ENCODE data around the gene MAGI1.

Gene MAGI1

GRCh38 chr3:65342084-65342683 is 696.5 kb downstream of the MAGI1 start:
- TF ChIP-seq EZH2phosphoT487 (IDR thresholded peaks at IDR 0.05; ENCODE audit: borderline replicate concordance) = no peak
- TF ChIP-seq, protein P1, sequence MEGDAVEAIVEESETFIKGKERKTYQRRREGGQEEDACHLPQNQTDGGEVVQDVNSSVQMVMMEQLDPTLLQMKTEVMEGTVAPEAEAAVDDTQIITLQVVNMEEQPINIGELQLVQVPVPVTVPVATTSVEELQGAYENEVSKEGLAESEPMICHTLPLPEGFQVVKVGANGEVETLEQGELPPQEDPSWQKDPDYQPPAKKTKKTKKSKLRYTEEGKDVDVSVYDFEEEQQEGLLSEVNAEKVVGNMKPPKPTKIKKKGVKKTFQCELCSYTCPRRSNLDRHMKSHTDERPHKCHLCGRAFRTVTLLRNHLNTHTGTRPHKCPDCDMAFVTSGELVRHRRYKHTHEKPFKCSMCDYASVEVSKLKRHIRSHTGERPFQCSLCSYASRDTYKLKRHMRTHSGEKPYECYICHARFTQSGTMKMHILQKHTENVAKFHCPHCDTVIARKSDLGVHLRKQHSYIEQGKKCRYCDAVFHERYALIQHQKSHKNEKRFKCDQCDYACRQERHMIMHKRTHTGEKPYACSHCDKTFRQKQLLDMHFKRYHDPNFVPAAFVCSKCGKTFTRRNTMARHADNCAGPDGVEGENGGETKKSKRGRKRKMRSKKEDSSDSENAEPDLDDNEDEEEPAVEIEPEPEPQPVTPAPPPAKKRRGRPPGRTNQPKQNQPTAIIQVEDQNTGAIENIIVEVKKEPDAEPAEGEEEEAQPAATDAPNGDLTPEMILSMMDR (conservative IDR thresholded peaks at IDR 0.05; ENCODE audit: low read length) = peak; percentile 87
- H3F3A ChIP-seq (ENCODE audit: low read depth) = no peaks in the 10 kb centered on the region
- peaks cover 5% of the 10 kb centered on the region for H3K4me1 ChIP-seq (ENCODE audit: insufficient read depth, low read length, poor library complexity, severe bottlenecking)
- no peaks in the 10 kb centered on the region for H4K20me1 ChIP-seq (ENCODE audit: insufficient read depth, low read length, poor library complexity, severe bottlenecking)
- no peak overlapping the region for H3K4me2 ChIP-seq (ENCODE audit: low read depth, low read length, poor library complexity, severe bottlenecking)
- no peak overlapping the region for H3K9ac ChIP-seq (ENCODE audit: low read depth, low read length, poor library complexity, severe bottlenecking)
- no peaks in the 10 kb centered on the region for H3K9me2 ChIP-seq (replicated peaks; ENCODE audit: low read depth, low read length)
- H3K27me3 ChIP-seq (ENCODE audit: insufficient read depth, low read length, poor library complexity, severe bottlenecking) = no peaks in the 10 kb centered on the region
- no peaks in the 10 kb centered on the region for H3K36me3 ChIP-seq (ENCODE audit: insufficient read depth, low read length)
- no peak overlapping the region for H2AFZ ChIP-seq (ENCODE audit: low read length)
- H3K4me3 ChIP-seq (ENCODE audit: low read length, poor library complexity, severe bottlenecking) = no peak overlapping the region
- H3K9me3 ChIP-seq (ENCODE audit: insufficient read depth, low read depth, low read length) = no peaks in the 10 kb centered on the region
- no peaks in the 10 kb centered on the region for H3K79me2 ChIP-seq (ENCODE audit: insufficient read depth, low read length)

- Histone ChIP-seq H3K4me3 (ENCODE audit: low read length, poor library complexity, severe bottlenecking) (no peak overlapping the region), H3K27me3 (ENCODE audit: insufficient read depth, low read length, poor library complexity, severe bottlenecking) (no peaks in the 10 kb centered on the region), H3K4me1 (ENCODE audit: insufficient read depth, low read length, poor library complexity, severe bottlenecking) (peaks cover 5% of the 10 kb centered on the region), H3K9ac (ENCODE audit: low read depth, low read length, poor library complexity, severe bottlenecking) (no peak overlapping the region), H3K36me3 (ENCODE audit: insufficient read depth, low read length) (no peaks in the 10 kb centered on the region), H3K9me3 (ENCODE audit: insufficient read depth, low read depth, low read length) (no peaks in the 10 kb centered on the region), H4K20me1 (ENCODE audit: insufficient read depth, low read length, poor library complexity, severe bottlenecking) (no peaks in the 10 kb centered on the region), H3K9me2 (replicated peaks; ENCODE audit: low read depth, low read length) (no peaks in the 10 kb centered on the region), H3K79me2 (ENCODE audit: insufficient read depth, low read length) (no peaks in the 10 kb centered on the region), H3F3A (ENCODE audit: low read depth) (no peaks in the 10 kb centered on the region), H3K4me2 (ENCODE audit: low read depth, low read length, poor library complexity, severe bottlenecking) (no peak overlapping the region), H2AFZ (ENCODE audit: low read length) (no peak overlapping the region)
- TF ChIP-seq EZH2phosphoT487 (IDR thresholded peaks at IDR 0.05; ENCODE audit: borderline replicate concordance) = no peak
- TF ChIP-seq, protein P1 (conservative IDR thresholded peaks at IDR 0.05; ENCODE audit: low read length) = no peak
Observed at GRCh38 chr3:65339192-65339740, 699.5 kb downstream of the MAGI1 start.

- Histone ChIP-seq H3K9ac (ENCODE audit: low read depth, low read length, poor library complexity, severe bottlenecking) (no peak overlapping the region), H3K27me3 (ENCODE audit: insufficient read depth, low read length, poor library complexity, severe bottlenecking) (no peaks in the 10 kb centered on the region), H3K36me3 (ENCODE audit: insufficient read depth, low read length) (no peaks in the 10 kb centered on the region), H3K9me2 (replicated peaks; ENCODE audit: low read depth, low read length) (no peaks in the 10 kb centered on the region), H3F3A (ENCODE audit: low read depth) (no peaks in the 10 kb centered on the region), H3K4me3 (ENCODE audit: low read length, poor library complexity, severe bottlenecking) (no peak overlapping the region), H3K4me1 (ENCODE audit: insufficient read depth, low read length, poor library complexity, severe bottlenecking) (peaks cover 5% of the 10 kb centered on the region), H4K20me1 (ENCODE audit: insufficient read depth, low read length, poor library complexity, severe bottlenecking) (no peaks in the 10 kb centered on the region), H2AFZ (ENCODE audit: low read length) (no peak overlapping the region), H3K79me2 (ENCODE audit: insufficient read depth, low read length) (no peaks in the 10 kb centered on the region), H3K9me3 (ENCODE audit: insufficient read depth, low read depth, low read length) (no peaks in the 10 kb centered on the region), H3K4me2 (ENCODE audit: low read depth, low read length, poor library complexity, severe bottlenecking) (no peak overlapping the region)
- TF ChIP-seq, protein P1 (conservative IDR thresholded peaks at IDR 0.05; ENCODE audit: low read length) = no peak
- no peak for TF ChIP-seq EZH2phosphoT487 (IDR thresholded peaks at IDR 0.05; ENCODE audit: borderline replicate concordance)
Observed at GRCh38 chr3:65338571-65338970, 700.1 kb downstream of the MAGI1 start.

Measured in Loucy (cell line).